ENCODE results near the gene ARHGAP12.

DNA sequence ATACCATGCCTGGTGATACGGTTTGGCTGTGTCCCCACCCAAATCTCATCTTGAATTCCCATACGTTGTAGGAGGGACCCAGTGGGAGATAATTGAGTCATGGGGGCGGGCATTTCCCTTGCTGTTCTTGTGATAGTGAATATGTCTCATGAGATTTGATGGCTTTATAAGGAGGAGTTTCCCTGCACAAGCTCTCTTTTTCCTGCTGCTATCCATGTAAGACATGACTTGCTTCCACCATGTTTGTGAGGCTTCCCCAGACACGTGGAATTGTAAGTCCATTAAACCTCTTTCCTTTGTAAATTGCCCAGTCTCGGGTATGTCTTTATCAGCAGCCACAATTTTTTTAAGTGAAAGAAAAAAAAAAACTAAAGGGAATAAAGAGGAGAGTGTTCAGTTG, 152.5 kb downstream of the ARHGAP12 start:
- TF ChIP-seq EZH2 (IDR thresholded peaks at IDR 0.05; ENCODE audit: insufficient read depth, poor library complexity, severe bottlenecking): no peak
- TF ChIP-seq EZH2phosphoT487 (IDR thresholded peaks at IDR 0.05; ENCODE audit: insufficient read depth, low read depth): no peak
